SU-DHL-6 (cell line): ENCODE measurements around the gene DLG1.

Experiments
- H2AFZ ChIP-seq: fragments of 200-600 bp; sonication (generic); 2 replicates; pipeline ENCODE4 v1.6.1; 2014; ENCODE audit warnings: low read depth, mild to moderate bottlenecking, moderate library complexity, mixed read lengths, antibody characterized with exemption, low read length; ENCODE audit not compliant: severe bottlenecking
- H3F3A ChIP-seq: fragments of 200-600 bp; shearing (Covaris generic); 2 replicates; pipeline ENCODE4 v1.6.0; 2016; ENCODE audit warnings: antibody characterized with exemption, mild to moderate bottlenecking; ENCODE audit not compliant: insufficient read depth
- H3K27ac ChIP-seq: fragments of 200-600 bp; sonication (generic); 2 replicates; pipeline ENCODE4 v1.5.1; 2016; ENCODE audit warnings: low read depth, mild to moderate bottlenecking, low read length, moderate library complexity, mixed read lengths
- H3K27me3 ChIP-seq: fragments of 200-600 bp; sonication (generic), shearing (Covaris generic); 2 replicates; pipeline ENCODE4 v1.6.0; 2014; ENCODE audit warnings: mild to moderate bottlenecking, low read length
- H3K36me3 ChIP-seq: fragments of 200-600 bp; sonication (generic); 2 replicates; pipeline ENCODE4 v1.6.1; 2014; ENCODE audit warnings: mild to moderate bottlenecking, low read length, mixed read lengths
- H3K4me2 ChIP-seq: fragments of 300-600, 200-600 bp; shearing (Covaris generic), sonication (generic); 2 replicates; pipeline ENCODE4 v1.6.0; 2014; ENCODE audit warnings: low read length, low read depth, mild to moderate bottlenecking; ENCODE audit not compliant: poor library complexity, severe bottlenecking
- H3K4me3 ChIP-seq: fragments of 200-600 bp; sonication (generic); 2 replicates; pipeline ENCODE4 v1.5.1; 2014; ENCODE audit warnings: antibody characterized with exemption, low read length, mild to moderate bottlenecking, mixed read lengths; ENCODE audit not compliant: insufficient read depth, poor library complexity, severe bottlenecking
- H3K79me2 ChIP-seq: fragments of 200-600 bp; sonication (generic); 2 replicates; pipeline ENCODE4 v1.6.1; 2014; ENCODE audit warnings: mild to moderate bottlenecking, low read length, moderate library complexity; ENCODE audit not compliant: insufficient read depth
- H3K9ac ChIP-seq: fragments of 200-600 bp; sonication (generic); 2 replicates; pipeline ENCODE4 v1.7.0; 2014; ENCODE audit warnings: mild to moderate bottlenecking, low read length
- H3K9me2 ChIP-seq: fragments of 200-600 bp; sonication (generic); replicated peaks from 2 replicates; pipeline ENCODE4 v1.6.1; 2014; ENCODE audit warnings: low read length; ENCODE audit not compliant: insufficient read depth
- H3K9me3 ChIP-seq: fragments of 200-600 bp; sonication (generic); 2 replicates; pipeline ENCODE4 v1.6.1; 2014; ENCODE audit warnings: low read length, mixed read lengths; ENCODE audit not compliant: insufficient read depth
- H4K20me1 ChIP-seq: fragments of 200-600 bp; sonication (generic); 2 replicates; pipeline ENCODE4 v1.6.1; 2014; ENCODE audit warnings: low read depth, mild to moderate bottlenecking, antibody characterized with exemption, low read length, moderate library complexity, mixed read lengths
- CTCF ChIP-seq: fragments of 200-600 bp; sonication (generic); IDR thresholded peaks from one replicate; pipeline ENCODE4 v1.5.1; 2017; ENCODE audit warnings: antibody characterized with exemption, mild to moderate bottlenecking, low read length, moderate library complexity; ENCODE audit not compliant: insufficient read depth, poor library complexity, severe bottlenecking
- EZH2phosphoT487 ChIP-seq: fragments of 200-600 bp; sonication (generic), shearing (Covaris generic); conservative IDR thresholded peaks from 2 replicates; pipeline ENCODE4 v1.6.1; 2018; ENCODE audit warnings: mild to moderate bottlenecking, antibody characterized with exemption, low read length, moderate library complexity, mixed read lengths

Gene DLG1

GRCh38 chr3:197340521-197340871 lies 42.1 kb upstream of the DLG1 start:
- H2AFZ ChIP-seq = no peak overlapping the region
- no peak overlapping the region for H3K9ac ChIP-seq
- H3K27me3 ChIP-seq = no peaks in the 10 kb centered on the region
- TF ChIP-seq EZH2phosphoT487 (no peak), CTCF (no peak)
- no peaks in the 10 kb centered on the region for H4K20me1 ChIP-seq
- H3K36me3 ChIP-seq = no peaks in the 10 kb centered on the region
- no peak overlapping the region for H3K4me2 ChIP-seq
- no peaks in the 10 kb centered on the region for H3K79me2 ChIP-seq
- no peak overlapping the region for H3K4me3 ChIP-seq
- H3F3A ChIP-seq = no peaks in the 10 kb centered on the region
- no peaks in the 10 kb centered on the region for H3K9me3 ChIP-seq
- no peak overlapping the region for H3K27ac ChIP-seq
- H3K9me2 ChIP-seq = no peaks in the 10 kb centered on the region

- no peak overlapping the region for H3K27ac ChIP-seq
- H3K79me2 ChIP-seq = no peaks in the 10 kb centered on the region
- no peak overlapping the region for H3K4me2 ChIP-seq
- no peaks in the 10 kb centered on the region for H3K9me3 ChIP-seq
- no peaks in the 10 kb centered on the region for H3K9me2 ChIP-seq
- TF ChIP-seq EZH2phosphoT487 = no peak
- H3F3A ChIP-seq = no peaks in the 10 kb centered on the region
- H3K4me3 ChIP-seq = no peak overlapping the region
- no peaks in the 10 kb centered on the region for H3K27me3 ChIP-seq
- no peaks in the 10 kb centered on the region for H3K36me3 ChIP-seq
- no peak overlapping the region for H2AFZ ChIP-seq
- no peaks in the 10 kb centered on the region for H4K20me1 ChIP-seq
- no peak overlapping the region for H3K9ac ChIP-seq
These were observed 41.6 kb upstream of the DLG1 start for GRCh38 chr3:197339841-197340520.

- Histone ChIP-seq H3K27ac (no peak overlapping the region), H2AFZ (no peak overlapping the region), H3K9me2 (no peaks in the 10 kb centered on the region), H4K20me1 (no peaks in the 10 kb centered on the region), H3K79me2 (no peaks in the 10 kb centered on the region), H3K9me3 (no peaks in the 10 kb centered on the region), H3K9ac (no peak overlapping the region), H3F3A (no peaks in the 10 kb centered on the region), H3K4me3 (no peak overlapping the region), H3K27me3 (no peaks in the 10 kb centered on the region), H3K36me3 (no peaks in the 10 kb centered on the region), H3K4me2 (no peak overlapping the region)
- TF ChIP-seq CTCF (no peak), EZH2phosphoT487 (no peak)
These were observed 40.2 kb upstream of the DLG1 start for GRCh38 chr3:197338586-197338985.

GRCh38 chr3:197337656-197338055 lies 39.2 kb upstream of the DLG1 start:
- no peak overlapping the region for H3K4me2 ChIP-seq

More at GRCh38 chr3:197337656-197338055, 39.2 kb upstream of the DLG1 start:
- H3F3A ChIP-seq = no peaks in the 10 kb centered on the region
- no peaks in the 10 kb centered on the region for H3K9me3 ChIP-seq
- H3K27ac ChIP-seq = no peak overlapping the region
- H3K79me2 ChIP-seq = no peaks in the 10 kb centered on the region
- no peaks in the 10 kb centered on the region for H3K36me3 ChIP-seq
- H3K27me3 ChIP-seq = no peaks in the 10 kb centered on the region
- H2AFZ ChIP-seq = no peak overlapping the region
- TF ChIP-seq CTCF (no peak), EZH2phosphoT487 (no peak)
- H3K9me2 ChIP-seq = no peaks in the 10 kb centered on the region
- H4K20me1 ChIP-seq = no peaks in the 10 kb centered on the region
- no peak overlapping the region for H3K4me3 ChIP-seq
- H3K9ac ChIP-seq = no peak overlapping the region
